Pulmonary artery endothelial cell (primary cell): Measurements from ENCODE around the gene NDNF. TPM values are rescaled to one million over a fixed set of nuclear protein-coding genes. Genes with fewer than 3 reads are reported as not detected.

Experiments
- DNase-seq: peaks from one replicate; pipeline ENCODE4 v3.0.0-alpha.2; 2011; ENCODE audit warnings: low read depth, low spot score
- total RNA-seq: library from RNA; depleted of rRNA; stranded (reverse); fragments of >200 nt; gene quantifications from 2 replicates; pipeline ENCODE4 v1.2.3, GENCODE V29; 2014

Gene NDNF
- not detected in 2 replicates for total RNA-seq

DNA sequence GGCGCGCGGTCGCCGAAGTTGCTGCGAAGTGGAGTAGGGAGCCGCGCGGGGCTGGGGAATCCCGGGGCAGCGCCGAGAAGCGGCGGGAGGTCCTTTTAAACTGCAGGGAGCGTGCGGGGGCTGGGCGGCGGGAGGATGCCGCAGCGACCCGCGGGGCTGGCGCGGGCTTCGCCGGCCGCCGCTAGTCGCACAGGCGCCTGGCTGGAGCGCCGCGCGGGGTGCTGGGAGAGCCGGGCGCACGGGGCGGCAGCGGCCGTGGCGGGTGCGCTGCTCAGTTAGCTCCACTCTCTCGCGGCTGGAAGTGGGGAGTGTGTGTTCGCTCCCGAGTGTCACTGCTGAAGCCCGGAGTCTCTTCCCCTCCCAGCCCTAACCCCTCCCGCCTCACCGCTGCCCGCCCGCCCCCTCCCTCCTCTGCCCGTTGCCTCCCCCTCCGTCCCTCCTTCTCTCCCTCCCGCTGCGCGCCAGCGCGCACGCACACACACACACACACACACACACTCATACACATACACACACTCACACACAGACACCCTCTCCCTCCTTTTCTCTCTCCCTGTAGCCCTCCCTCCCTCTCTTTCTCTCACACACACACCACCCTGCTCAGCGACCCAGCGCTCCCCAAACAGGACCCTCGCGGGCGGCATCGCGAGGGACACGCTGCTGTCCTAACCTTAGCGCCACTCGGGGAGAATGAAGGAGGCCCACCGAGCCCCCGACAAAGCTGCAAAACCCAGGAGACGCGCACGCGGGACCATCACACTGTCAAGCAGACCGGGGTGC is at the start of gene NDNF:
TSS of gene NDNF (minus strand) at position 312 of the 780 bp plus-strand sequence. CDS start 26,698 bp downstream, outside the sequence.
- DNase-seq: no peak

DNA sequence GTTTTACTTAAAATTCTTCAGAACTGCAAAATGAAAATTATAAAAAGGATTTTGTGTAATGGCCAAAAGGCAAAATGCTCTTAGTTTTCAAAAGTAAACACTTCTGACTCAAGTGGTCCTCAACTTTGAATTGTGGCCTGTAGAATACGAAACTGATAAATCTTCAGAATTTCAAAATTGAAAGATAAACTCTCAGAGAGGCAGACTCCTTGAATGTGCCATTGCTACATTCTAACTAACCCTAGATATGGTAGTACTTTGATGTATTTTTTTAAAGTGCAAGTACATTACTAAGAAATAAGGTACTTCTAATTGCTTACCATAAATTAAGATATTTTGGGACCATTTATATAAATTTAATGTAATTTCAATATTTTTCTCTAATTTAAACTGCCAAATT is 47.4 kb upstream of the NDNF start:
- no peak for DNase-seq

- DNase-seq: no peak
These were observed 46.0 kb upstream of the NDNF start for GRCh38 chr4:121118344-121118743.

GRCh38 chr4:121114756-121115155 is 42.4 kb upstream of the NDNF start:
- no peak for DNase-seq

DNA sequence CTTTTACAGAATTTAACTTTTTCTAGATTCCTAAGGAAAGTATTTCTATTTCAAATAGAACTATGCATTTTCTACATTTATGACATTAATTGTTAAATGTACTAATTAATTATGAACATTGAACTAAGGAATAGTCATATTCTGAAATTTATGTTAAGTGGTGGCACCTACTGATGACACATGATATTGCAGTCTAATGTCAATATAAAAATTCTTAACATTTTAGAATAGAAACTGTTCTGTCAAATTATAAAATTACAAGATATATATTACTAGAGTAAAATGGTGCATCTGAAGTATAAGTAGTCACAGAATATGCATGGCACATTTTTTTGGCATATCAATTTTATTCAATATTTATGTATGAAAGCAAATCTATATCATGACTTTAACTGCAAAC is 40.2 kb upstream of the NDNF start:
- DNase-seq: no peak

- DNase-seq: no peak
These were observed 36.2 kb upstream of the NDNF start for GRCh38 chr4:121108557-121108956.

- no peak for DNase-seq
These were observed 35.2 kb upstream of the NDNF start for GRCh38 chr4:121107507-121107906.

- no peak for DNase-seq
These were observed 27.9 kb upstream of the NDNF start for GRCh38 chr4:121100093-121100775.

DNA sequence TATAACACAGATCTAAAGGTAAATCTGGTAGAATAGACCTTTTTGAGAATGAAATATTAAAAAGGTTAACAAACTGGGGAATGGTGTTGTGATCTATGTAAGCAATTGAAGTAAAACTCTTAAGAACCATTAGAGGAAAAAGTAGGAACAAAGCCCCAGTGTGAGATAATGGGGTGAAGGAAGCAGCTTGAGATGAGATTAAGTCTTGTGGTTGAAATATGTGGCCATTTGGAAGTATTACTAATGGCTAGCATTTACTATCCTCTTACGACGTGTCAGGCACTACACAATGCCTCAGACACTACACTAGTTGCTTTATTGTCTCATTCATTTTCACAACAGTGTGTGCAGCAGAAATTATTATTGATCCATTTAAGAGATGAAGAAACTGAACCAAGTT is 25.9 kb upstream of the NDNF start:
- no peak for DNase-seq

GRCh38 chr4:121096629-121097028 is 24.3 kb upstream of the NDNF start:
- no peak for DNase-seq

DNA sequence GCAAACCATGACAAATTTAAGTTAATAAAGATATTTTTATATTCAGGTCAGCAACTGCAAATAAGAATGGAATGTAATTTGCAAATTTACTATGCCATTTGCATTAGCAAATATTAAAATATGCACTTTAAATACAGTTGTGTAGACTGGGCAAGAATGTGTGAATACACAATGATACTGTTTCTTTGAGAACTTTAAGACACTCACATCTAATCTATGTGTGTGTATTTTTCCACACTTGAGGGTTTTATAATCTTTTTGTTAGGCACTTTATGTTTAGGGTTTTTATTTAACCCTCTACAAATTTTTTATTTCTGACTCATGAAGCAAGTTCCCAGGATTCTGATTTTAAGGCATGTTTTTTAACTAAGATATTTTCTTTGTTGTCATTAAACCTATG is 23.9 kb upstream of the NDNF start:
- no peak for DNase-seq

GRCh38 chr4:121094297-121094966 is 22.1 kb upstream of the NDNF start:
- no peak for DNase-seq

GRCh38 chr4:121093261-121093660 is 20.9 kb upstream of the NDNF start:
- DNase-seq: no peak

DNA sequence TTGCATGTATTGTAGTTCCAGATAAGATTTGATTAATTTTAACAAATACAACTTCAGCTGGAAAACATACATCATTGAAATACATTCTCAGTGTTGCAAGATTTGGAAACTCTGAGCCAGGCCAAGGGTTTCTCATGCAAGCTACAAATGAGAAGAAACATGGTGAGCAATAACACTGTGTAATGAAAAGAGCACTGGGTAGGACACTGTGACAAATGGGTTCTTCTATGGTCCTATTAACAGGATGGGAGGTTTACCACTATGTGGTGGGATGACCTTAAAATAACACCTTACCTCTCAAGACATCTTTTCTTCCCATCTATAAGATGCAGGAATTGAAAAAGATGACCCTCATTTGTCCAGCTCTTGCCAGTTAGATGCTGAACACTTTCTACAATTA is 19.6 kb upstream of the NDNF start:
- no peak for DNase-seq

GRCh38 chr4:121088867-121089266 is 16.5 kb upstream of the NDNF start:
- no peak for DNase-seq

GRCh38 chr4:121079376-121079775 is 7.0 kb upstream of the NDNF start:
- no peak for DNase-seq

DNA sequence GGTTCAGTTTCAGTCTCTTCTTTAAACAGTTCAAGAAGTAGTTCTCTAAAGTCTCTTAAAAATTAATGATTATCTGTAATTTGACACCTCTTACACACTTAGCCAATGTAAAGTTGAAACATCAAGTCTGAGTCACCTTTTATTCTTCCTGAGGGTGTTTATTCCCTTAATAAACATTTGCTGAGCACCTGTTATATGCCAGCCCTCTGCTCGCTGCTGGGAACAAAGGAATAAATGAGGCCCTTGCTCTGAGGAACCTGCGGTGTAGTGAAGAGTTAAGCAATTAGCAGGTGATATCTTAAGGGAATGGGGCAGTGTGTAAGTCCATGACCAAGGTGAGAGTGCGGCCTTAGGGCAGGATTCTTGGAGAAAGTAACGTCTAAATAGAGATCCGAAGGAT is 5.2 kb upstream of the NDNF start:
- no peak for DNase-seq

- no peak for DNase-seq
These were observed 4.1 kb upstream of the NDNF start for GRCh38 chr4:121076416-121076815.

DNA sequence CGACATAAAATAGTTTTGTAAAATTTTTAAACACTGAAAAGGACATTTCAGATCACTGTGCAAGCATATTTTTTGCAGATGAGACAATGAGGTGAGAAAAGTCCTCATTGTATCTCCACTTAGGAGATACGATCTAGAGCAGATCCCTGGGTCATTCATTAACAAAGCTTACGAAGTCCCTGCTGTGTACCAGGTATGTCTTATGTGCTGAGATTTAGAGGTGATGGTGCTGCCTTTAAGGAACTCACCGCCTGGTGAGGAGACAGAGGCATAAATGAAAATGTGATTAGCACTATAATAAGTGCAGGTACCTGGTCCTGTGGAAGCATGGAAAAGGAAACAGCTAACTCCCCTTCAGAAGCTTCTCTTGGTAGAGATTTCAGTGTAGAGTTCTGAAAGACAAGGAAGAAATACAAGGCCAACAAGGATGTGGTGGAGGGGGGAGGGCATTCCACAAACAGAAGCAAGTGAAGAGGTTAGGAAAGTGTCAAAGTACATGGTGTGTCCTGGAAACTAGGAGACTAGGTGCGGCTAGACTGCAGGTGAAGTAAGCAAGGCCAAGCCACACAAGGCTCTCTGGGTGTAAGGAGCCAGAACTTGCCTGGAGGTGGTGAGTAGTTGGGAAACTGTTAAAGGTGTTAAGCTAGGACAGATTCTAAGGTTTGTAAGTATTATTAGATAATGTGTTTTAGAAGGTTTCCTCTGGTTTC is 1.5 kb upstream of the NDNF start:
- DNase-seq: no peak

GRCh38 chr4:121073004-121073435 is 685 bp upstream of the NDNF start:
- no peak for DNase-seq

DNA sequence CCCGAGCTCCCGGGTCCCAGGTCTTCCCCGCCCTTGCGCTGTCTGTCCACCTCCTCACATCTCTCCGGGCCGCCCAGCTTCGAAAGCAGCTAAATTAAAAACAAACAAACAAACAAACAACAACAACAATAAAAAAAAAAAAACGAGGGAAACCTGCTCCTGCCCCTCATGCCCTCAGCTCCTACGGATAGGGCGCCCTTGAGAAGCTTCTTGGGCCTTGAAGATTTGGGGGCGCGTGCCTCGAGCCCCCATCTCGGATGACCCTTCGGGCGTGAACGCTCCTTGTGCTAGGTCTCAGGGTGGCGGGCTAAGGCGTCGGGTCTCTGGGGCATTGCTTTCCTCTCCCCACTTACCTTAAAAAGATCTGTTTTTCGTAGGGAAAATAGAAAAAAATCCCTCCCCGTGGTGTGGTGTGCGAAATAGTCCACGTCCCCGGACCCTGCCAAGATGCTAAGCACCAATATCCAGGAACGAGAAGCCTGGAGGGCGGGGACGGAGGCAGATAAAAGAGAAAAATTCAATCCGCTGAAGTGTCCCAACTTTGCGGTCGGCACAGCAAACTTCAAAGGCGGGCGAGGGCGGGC is 603 bp downstream of the NDNF start:
- no peak for DNase-seq
